SJCRH30 (cell line): ENCODE measurements around the gene MX1. TPM values are rescaled to one million over a fixed set of nuclear protein-coding genes. Genes with fewer than 3 reads are reported as not detected.

ENCODE experiments used
- DNase-seq, 2 experiments: peaks; one replicate each; pipeline ENCODE4 v3.0.0-alpha.2; 2015 to 2020
- H3K27ac ChIP-seq: fragments of 250-450 bp; sonication (Bioruptor Pico); 2 replicates; pipeline ENCODE4 v1.5.1; 2020; ENCODE audit warnings: mild to moderate bottlenecking, moderate library complexity
- H3K27me3 ChIP-seq: fragments of 250-450 bp; sonication (Bioruptor Pico); 2 replicates; pipeline ENCODE4 v1.5.1; 2020; ENCODE audit warnings: mild to moderate bottlenecking, moderate library complexity
- H3K36me3 ChIP-seq: fragments of 250-450 bp; sonication (Bioruptor Pico); 2 replicates; pipeline ENCODE4 v1.5.1; 2020; ENCODE audit warnings: mild to moderate bottlenecking, moderate library complexity
- H3K4me1 ChIP-seq: fragments of 250-450 bp; sonication (Bioruptor Pico); 2 replicates; pipeline ENCODE4 v1.5.1; 2020; ENCODE audit warnings: mild to moderate bottlenecking, moderate library complexity
- H3K4me3 ChIP-seq: fragments of 250-450 bp; sonication (Bioruptor Pico); 2 replicates; pipeline ENCODE4 v1.5.1; 2020; ENCODE audit warnings: mild to moderate bottlenecking, moderate library complexity
- H3K9me3 ChIP-seq: fragments of 250-450 bp; sonication (Bioruptor Pico); replicated peaks from 2 replicates; pipeline ENCODE4 v1.5.1; 2020; ENCODE audit warnings: mild to moderate bottlenecking, moderate library complexity
- total RNA-seq: library from RNA; depleted of rRNA; stranded (reverse); fragments of >200 nt; shearing (Covaris generic); gene quantifications from 2 replicates; pipeline ENCODE4 v1.2.3, GENCODE V29; 2014

MX1 gene
- total RNA-seq, 1 experiment from 2014 or later = not detected

DNA sequence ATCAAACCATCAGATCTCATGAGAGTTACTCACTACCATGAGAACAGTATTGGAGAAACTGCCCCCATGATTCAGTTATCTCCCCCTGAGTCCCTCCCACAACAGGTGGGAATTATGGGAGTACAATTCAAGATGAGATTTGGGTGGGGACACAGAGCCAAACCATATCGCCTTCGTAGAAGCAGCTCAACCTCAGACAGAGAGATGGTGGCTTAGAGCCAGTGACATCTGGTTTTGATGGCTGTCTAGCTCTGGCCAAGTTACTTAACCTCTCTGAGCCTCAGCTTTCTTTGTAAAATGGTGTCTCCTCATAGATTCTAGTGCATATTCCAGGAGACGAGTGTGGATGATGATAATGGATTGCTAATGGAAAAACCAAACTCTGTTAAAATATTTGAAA, 27.2 kb downstream of the MX1 start:
- Histone ChIP-seq H3K27ac (no peak overlapping the region), H3K4me1 (no peaks in the 10 kb centered on the region), H3K4me3 (no peak overlapping the region), H3K9me3 (no peaks in the 10 kb centered on the region), H3K36me3 (no peaks in the 10 kb centered on the region), H3K27me3 (no peaks in the 10 kb centered on the region)
- DNase-seq = no peak

DNA sequence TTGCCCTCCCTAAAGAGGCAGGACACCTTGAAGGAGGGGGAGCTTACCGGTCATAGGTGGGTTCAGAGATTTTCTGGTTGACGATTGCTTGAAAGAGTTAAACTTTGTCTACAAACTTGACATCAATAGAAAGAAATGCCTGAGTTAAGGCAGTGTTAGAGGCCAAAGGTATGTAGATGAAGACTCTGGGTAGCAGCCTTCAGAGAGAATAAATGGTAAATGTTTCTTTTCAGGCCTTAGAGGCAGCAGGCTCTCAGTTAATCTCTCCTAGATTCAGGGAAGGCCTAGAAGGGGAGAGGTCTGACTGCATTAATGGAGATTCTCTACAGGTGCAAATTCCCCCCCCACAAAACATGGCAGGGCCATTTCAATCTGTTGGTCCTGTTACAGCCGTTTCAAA, 27.7 kb downstream of the MX1 start:
- Histone ChIP-seq H3K9me3 (no peaks in the 10 kb centered on the region), H3K27ac (no peak overlapping the region), H3K27me3 (no peaks in the 10 kb centered on the region), H3K4me1 (no peaks in the 10 kb centered on the region), H3K36me3 (no peaks in the 10 kb centered on the region), H3K4me3 (no peak overlapping the region)
- DNase-seq = no peak

DNA sequence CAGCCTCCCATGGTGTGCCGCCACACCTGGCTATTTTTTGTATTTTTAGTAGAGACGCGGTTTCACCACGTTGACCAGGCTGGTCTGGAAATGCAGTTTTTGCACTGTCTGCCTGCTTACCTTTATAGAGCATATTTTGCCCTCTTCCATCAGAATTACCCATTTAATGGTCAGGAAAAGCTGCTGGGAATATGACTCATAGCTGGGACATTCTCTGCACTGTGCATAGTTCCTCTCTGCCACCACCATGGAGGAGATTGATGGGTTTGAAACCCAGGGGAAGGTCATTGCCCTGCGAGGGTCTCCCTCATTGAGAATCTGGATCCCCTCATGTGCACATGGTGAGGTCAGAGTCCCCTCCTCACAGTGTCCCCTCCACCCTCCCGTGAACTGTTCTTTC, 32.1 kb downstream of the MX1 start:
- Histone ChIP-seq H3K4me3 (no peak overlapping the region), H3K27me3 (0 out of 2 replicates have a peak, but pooled peaks cover 3% of the 10 kb centered on the region), H3K9me3 (no peaks in the 10 kb centered on the region), H3K36me3 (no peaks in the 10 kb centered on the region), H3K4me1 (no peaks in the 10 kb centered on the region), H3K27ac (no peak overlapping the region)
- DNase-seq = no peak

DNA sequence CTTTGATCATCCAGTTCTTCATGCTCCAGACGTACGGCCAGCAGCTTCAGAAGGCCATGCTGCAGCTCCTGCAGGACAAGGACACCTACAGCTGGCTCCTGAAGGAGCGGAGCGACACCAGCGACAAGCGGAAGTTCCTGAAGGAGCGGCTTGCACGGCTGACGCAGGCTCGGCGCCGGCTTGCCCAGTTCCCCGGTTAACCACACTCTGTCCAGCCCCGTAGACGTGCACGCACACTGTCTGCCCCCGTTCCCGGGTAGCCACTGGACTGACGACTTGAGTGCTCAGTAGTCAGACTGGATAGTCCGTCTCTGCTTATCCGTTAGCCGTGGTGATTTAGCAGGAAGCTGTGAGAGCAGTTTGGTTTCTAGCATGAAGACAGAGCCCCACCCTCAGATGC, 32.5 kb downstream of the MX1 start:
- no peaks in the 10 kb centered on the region for H3K36me3 ChIP-seq
- 0 out of 2 replicates have a peak, but pooled peaks cover 3% of the 10 kb centered on the region for H3K27me3 ChIP-seq
- H3K4me3 ChIP-seq = no peak overlapping the region
- no peaks in the 10 kb centered on the region for H3K9me3 ChIP-seq
- no peak overlapping the region for H3K27ac ChIP-seq
- no peak for DNase-seq
- no peaks in the 10 kb centered on the region for H3K4me1 ChIP-seq

DNA sequence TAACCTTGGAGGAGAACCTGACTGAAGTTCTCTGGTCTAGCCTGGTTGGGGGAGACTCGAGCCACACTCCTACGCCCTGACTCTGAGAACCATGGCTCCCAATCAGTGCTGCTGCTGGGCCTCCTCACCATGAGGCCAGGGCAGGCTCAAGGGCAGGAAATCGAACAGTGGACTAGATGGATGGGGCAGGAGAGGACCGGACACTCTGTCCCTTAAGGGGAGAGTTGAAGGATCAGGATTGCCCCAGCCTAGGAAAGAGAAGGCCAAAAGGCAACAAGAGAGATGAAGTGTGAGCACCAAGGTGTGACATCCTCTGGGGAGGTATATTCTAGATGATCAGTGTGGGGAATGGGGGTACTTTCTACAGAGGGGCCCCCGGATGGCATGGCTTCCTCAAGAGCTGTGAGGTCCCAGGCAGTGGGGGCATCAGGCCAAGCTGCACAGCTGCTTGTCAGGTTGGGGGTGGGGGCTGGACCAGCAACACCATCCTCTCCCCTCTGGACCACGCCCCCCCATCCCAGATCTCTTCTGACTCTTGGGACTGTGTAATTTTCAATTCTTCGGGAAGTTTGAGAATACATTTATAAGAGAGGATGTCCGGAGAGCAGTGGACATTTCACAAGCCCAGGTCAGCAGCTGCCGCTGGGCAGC, 34.0 kb downstream of the MX1 start:
- Histone ChIP-seq H3K27ac (no peak overlapping the region), H3K9me3 (no peaks in the 10 kb centered on the region), H3K27me3 (0 out of 2 replicates have a peak, but pooled peaks cover 3% of the 10 kb centered on the region), H3K4me3 (no peak overlapping the region), H3K36me3 (no peaks in the 10 kb centered on the region), H3K4me1 (no peaks in the 10 kb centered on the region)
- no peak for DNase-seq

DNA sequence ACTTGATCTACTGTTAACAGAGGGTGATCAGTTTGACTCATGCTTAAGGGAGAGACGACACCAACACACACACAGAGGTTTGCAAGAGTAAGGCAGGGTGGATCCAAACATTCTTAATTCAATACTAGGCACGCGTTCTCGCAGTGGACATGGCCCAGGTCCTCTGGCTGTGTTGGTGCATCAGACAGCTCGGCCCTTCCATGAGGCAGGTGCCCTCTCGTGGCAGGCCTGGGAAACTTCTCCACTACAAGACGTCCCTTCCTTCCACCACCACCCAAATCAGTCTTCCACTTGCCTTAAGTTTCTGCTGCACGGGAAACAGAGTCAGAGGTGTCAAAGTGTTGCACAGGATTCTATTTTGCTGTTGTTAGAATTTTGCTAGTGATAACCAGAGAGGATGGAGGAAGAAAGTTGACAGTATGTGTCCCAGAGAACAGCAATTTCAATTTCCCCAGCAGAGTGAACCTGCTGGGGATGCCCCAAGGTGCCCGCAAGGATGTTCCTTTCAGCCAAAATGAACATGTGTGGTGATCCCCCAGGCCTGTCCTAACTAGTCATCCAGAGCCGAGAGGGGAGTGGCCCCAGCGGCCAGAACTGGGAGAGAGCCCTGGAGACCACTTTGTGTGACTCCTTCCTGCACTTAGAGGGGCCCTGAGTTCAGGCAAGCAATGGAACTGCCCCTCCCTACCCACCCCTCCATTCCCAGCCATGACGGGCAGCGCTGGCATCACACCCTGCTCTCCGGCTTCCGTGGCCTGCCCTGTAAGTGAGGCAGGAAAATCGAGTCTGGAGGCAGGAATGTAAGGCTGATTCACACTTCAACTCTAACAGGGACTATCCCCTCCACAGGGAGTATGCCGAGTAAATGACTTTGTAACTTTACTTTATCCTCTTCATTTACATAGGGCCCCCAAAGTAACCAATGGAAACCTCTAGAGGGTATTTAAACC, 34.8 kb downstream of the MX1 start:
- Histone ChIP-seq H3K36me3 (no peaks in the 10 kb centered on the region), H3K4me3 (no peak overlapping the region), H3K4me1 (no peaks in the 10 kb centered on the region), H3K27me3 (0 out of 2 replicates have a peak, but pooled peaks cover 3% of the 10 kb centered on the region), H3K9me3 (no peaks in the 10 kb centered on the region), H3K27ac (no peak overlapping the region)
- DNase-seq = peak; percentile 19 to 27

DNA sequence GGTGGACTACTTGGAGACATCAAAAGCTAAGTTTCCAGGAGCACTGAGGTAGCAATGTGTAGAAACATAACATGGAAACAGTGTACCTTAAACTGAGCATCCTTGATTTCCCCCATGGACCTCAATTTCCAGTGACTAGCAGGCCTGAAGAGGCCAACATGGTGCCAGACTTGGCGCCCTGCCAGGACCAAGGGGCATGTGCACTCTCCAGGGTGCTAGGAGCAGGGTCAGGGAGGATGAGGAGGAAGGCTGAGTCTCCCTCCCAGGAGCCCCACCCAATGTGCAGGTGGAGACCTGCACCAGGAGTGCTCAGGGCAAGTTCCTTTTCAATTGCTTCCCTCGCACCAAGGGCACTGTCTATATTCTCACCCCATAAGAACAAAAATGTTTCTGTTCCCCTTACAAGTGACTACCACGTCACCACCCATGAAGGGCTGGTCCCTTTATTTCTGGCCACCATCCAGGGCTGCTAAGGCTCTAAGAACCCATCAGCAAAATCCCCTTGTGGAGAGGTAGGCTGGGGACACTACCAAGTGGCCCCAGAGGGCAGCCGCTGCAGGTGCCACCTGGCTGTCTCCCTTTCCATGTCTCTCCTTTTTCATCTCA, 39.2 kb downstream of the MX1 start:
- no peak overlapping the region for H3K27ac ChIP-seq
- H3K9me3 ChIP-seq = no peaks in the 10 kb centered on the region
- no peaks in the 10 kb centered on the region for H3K4me1 ChIP-seq
- H3K4me3 ChIP-seq = no peak overlapping the region
- no peak for DNase-seq
- 0 out of 2 replicates have a peak, but pooled peaks cover 2% of the 10 kb centered on the region for H3K27me3 ChIP-seq
- no peaks in the 10 kb centered on the region for H3K36me3 ChIP-seq

DNA sequence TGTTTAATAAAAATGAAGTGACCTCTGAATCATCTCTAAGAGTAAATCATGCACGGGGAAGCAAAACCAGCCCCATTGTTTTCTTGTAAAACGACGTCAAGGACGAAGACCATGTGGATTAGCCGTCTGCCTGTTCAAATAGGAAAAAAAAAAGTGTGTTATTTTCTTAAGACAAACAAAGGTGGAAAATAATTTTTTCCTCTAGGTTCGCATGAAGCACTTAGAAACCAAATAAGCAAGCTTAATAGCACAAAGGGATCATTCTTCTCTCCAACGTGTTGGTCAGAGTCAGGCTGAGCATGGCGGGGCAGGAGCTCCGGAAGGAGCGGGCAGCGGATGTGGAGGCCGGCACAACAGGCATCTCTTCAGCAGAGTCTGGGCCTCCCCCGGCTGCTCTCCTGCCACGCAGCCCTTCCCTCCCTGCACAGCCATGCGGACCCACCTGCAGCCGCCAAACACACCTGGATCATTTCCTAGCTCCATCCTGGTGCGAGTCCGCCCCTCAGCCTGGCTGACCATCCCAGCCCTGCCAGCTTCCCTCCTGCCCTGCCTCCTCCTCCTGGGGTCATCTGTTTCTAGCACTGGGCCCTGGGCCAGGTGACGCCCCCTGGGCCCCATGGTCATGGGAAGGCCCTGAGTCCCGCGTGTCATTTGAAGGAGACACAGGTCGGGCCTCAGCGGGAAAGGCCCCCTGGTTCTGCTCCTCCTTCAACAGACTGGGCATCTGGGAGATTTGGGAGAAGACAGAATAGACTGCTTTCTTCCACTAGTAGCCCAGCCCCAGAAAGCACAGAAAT, 40.2 kb downstream of the MX1 start:
- DNase-seq = no peak

DNA sequence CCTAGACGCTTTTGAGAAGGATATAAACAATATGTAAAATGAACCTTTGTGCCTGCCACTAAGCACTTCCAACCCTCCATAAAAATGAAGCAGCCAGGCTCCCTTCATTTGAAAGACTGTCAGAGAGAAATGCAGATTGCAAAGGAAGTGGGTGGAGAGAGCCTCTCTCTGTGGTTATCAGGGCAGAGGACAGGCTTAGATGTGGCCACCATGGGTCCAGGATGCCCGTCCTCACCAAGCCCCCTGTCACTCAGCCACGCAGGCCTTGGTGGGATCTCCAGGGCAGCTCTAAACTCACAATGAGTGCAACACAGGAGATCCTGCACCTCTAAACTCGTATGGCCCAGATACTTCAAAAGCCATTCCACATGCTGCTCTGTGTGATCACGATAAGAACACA, 44.0 kb downstream of the MX1 start:
- DNase-seq = no peak
- no peaks in the 10 kb centered on the region for H3K27me3 ChIP-seq
- no peaks in the 10 kb centered on the region for H3K36me3 ChIP-seq
- no peaks in the 10 kb centered on the region for H3K4me1 ChIP-seq
- H3K27ac ChIP-seq = no peak overlapping the region
- no peaks in the 10 kb centered on the region for H3K9me3 ChIP-seq
- H3K4me3 ChIP-seq = no peak overlapping the region

More for the DNA sequence above, 40.2 kb downstream of the MX1 start:
- no peaks in the 10 kb centered on the region for H3K27me3 ChIP-seq
- H3K4me1 ChIP-seq = no peaks in the 10 kb centered on the region
- H3K36me3 ChIP-seq = no peaks in the 10 kb centered on the region
- H3K9me3 ChIP-seq = no peaks in the 10 kb centered on the region
- H3K4me3 ChIP-seq = no peak overlapping the region
- H3K27ac ChIP-seq = no peak overlapping the region

DNA sequence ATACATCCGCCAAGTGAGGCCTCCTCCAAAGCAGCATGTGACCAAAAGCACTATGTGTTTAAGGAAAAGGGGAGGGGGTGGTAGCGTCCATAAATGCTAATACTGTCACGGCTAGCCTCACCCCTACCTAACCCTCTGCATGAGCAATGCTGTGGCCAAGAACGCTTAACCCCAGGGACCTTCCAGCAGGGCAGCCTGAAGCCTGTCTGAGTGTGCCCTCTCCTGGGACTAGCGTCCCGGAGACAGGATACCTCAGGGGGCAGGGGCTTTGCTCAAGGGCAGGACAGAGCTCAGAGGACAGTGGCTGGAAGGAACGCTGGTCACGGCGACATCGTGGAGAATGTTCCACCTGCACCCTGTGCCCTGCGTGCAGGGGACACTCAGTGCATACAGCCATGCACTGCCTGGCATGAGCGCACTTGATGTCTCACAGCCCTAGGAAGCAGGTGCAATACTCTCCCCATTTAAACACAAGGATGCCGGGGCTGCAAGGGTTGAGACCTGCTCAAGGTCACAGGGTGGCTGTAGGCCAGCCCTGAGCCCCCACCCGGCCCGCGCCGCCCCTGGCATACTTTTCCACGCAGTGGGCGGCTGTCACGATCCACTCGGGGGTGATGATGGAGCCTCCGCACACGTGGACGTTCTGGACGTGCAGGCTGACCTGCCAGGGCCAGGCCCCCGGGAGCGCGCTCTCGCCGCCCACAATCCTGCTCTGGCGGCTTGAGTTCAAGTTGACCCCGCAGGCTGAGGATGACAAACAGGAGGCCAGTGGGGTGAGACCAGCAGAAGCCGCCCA, 46.9 kb downstream of the MX1 start:
- H3K4me3 ChIP-seq = no peak overlapping the region
- no peaks in the 10 kb centered on the region for H3K27me3 ChIP-seq
- H3K4me1 ChIP-seq = no peaks in the 10 kb centered on the region
- H3K9me3 ChIP-seq = no peaks in the 10 kb centered on the region
- H3K27ac ChIP-seq = no peak overlapping the region
- no peaks in the 10 kb centered on the region for H3K36me3 ChIP-seq
- no peak for DNase-seq

DNA sequence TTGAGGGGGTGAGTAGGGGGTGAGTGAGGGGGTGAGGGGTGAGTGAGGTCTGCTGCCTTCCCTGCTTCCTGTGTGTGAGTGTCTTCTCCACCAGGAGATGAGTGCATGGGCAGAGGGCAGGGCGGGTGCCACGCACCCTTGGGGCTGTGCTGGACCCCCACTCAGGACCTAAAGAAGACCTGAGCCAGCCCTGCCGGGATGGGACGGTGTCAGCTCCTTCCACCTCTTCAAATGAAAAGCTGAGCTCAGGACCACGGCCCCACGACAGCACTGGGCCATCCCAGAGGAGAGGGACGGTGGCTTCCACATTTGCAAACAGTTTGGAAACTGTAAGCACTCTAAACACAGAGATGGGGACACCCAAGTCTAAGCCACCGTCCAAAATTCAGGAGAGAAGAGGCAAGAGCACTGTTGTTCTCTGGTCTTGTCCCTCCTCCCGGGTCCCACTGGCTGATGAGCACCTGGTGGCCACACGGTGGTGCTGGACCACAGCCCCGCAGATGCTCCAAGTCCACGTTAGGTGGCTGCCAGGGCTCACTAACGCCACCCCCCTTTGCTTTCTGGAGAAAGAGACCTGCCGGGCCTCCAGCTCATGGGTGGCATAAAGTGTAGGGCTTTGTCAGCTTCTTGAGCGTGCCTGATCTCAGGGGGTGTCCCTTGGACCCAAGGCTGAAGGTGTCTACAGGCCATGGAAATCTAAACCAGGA, 49.8 kb downstream of the MX1 start:
- Histone ChIP-seq H3K36me3 (no peaks in the 10 kb centered on the region), H3K27ac (no peak overlapping the region), H3K9me3 (no peaks in the 10 kb centered on the region), H3K27me3 (0 out of 2 replicates have a peak, but pooled peaks cover 4% of the 10 kb centered on the region), H3K4me1 (no peaks in the 10 kb centered on the region), H3K4me3 (no peak overlapping the region)
- no peak for DNase-seq

DNA sequence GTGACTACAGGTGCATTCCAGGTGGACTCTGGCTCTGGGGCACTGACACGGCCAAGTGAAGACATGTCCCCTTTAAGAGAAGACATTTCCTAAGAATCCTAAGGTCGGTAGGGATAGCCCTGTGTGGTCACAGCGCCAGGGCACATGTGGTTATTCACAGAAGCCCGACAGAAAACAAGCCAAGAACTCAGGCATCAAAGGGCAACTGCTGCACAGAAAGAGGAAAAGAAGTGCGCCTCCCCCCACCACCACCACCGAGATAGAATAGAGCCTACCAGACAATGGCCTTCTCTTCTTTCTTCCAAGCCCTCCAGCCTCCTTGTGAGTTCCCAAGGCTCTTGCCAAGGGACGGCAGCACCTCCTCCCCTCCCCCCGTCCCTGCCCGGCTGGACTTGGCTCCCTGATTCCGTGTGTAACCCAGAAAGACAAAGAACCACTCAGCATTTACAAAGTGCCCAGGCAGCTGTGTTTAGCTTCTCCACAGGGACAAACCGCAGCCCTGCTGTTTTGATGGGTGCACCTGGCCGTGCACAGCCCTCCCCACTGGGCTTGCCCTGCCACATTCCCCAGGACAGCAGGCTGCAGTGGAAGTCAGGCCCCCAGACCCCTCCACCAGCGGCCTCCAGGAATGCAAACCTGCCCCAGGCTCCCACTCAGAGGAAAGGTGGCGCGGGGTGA, 51.7 kb downstream of the MX1 start:
- Histone ChIP-seq H3K36me3 (no peaks in the 10 kb centered on the region), H3K9me3 (no peaks in the 10 kb centered on the region), H3K27me3 (peaks cover 4% of the 10 kb centered on the region), H3K4me1 (no peaks in the 10 kb centered on the region), H3K4me3 (no peak overlapping the region), H3K27ac (no peak overlapping the region)
- DNase-seq = no peak
